HG03460 (cell line): Measurements from ENCODE around the gene ZBTB44.
"Not testable (repeated sequence)": the region's sequence is repeated elsewhere in the genome, so short reads cannot be mapped to it uniquely, and the experiment has no call there.

Source experiments
- ATAC-seq: cut with Tn5 transposase; IDR thresholded peaks from one replicate; pipeline ENCODE4 v1.9.1; 2021; ENCODE audit not compliant: unreplicated experiment

Gene ZBTB44

DNA sequence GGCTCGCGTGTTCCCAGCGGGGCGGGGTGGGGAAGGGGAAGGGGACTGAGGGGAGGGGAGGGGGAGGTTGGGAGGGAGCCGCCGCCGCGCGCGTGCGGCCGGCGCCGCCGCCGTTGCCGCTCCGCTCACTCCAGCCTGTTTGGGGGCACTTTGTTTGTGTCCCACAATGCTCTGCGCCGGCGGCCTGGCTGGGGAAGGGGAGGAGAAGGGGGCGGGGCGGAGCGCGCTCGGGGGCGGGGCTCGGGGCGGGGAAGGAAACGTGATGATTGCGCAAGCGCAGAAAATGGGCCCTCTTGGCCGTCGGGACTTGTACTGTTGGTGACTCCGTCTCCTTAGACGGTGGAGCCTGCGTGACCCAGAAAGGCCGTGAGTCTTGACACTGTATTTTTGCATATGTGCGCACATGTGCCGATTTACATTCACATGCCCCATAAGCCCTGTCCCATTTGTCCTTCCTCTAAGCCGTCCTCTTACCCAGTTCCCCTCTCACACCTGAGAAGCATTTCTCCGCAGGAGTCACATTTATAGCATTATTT is at the start of gene ZBTB44:
Gene ZBTB44, minus strand, starts transcription at position 168 of the 536 bp plus-strand sequence. CDS start 53,044 bp downstream, outside the sequence.
- peak; percentile 60 for ATAC-seq

DNA sequence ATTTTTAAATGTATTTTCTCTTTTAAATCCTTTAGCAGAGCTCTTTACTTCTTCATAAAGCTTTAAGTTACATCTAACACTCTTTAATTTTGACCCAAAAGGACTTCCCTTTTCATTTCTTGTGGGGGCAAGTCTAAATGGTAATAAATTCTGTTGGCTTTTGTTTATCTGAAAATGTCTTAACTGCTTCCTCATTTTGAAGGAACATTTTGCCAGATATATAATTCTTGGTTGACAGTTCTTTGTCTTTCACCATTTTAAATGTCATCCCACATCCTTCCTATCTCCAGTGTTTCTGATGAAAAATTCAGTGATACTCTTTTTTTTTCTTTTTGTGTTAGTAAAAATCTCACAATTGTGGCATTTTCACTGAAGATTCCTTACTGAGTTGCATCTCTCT is 44.7 kb upstream of the ZBTB44 start:
- ATAC-seq = no peak

GRCh38 chr11:130358398-130358797 is 43.7 kb upstream of the ZBTB44 start:
- no peak for ATAC-seq

GRCh38 chr11:130347261-130347660 is 32.5 kb upstream of the ZBTB44 start:
- ATAC-seq = no peak

DNA sequence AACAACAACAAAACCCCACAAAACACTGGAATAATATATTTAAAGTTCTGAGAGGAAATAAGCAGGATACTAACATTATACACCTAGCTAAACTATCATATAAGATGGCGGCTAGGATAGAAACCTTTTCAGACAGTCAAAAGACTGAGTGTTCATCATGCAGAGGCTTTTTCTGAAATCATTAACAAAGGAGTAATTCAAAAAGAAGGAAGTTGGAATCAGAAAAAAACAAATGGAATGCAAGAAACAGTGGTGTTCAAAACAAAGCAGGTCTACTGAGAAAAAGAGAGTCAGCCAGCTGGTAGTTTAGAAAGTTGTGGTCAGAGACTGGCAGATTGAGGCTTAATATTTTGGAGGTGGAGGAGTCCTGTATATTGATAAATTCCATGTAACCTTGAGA is 30.1 kb upstream of the ZBTB44 start:
- no peak for ATAC-seq

DNA sequence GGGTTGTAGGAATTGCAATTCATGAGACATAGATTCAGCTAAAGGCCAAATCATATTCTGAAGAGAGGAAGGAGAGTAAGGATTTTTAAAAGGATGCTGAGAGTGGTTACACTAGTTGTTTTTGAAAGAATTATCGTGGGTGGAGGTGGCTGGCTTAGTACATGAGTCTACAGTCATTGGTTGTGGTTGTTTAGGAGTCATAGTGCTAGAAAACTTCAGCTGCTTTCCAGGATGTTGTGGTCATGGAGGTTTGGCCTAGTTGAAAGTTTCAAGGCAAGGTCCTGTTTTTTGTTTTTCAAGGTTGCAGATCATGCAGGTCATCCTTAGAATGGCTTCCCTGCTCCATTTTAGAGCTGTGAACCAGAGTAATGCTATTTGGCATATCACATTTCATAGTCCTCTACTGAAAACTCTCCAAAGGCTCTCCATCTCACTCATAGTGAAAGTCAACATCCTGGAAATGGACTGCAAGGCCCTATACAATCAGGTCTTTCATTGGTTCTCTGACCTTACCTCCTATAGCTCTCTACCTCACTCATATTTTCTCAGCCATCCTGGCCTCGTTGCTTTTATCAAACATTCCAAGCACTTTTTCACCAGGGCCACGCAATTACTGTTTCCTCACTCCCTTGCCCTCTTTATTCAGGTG is 26.1 kb upstream of the ZBTB44 start:
- ATAC-seq = no peak

DNA sequence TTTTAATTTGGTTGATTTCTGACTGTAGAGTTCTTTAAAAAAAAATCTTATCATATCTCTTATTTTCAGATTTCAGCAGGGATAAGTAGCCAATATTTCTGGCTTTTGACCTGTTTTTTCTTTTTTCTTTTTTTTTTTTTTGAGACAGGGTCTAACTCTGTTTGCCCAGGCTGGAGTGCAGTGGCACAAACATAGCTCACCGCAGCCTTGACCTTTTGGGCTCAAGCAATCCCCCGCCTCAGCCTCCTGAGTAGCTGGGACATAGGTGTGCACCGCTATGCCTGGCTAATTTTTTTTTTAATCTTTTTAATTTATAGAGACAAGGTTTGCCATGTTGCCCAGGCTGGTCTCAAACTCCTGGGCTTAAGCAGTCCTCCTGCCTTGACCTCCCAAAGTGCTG is 23.9 kb upstream of the ZBTB44 start:
- no peak for ATAC-seq

DNA sequence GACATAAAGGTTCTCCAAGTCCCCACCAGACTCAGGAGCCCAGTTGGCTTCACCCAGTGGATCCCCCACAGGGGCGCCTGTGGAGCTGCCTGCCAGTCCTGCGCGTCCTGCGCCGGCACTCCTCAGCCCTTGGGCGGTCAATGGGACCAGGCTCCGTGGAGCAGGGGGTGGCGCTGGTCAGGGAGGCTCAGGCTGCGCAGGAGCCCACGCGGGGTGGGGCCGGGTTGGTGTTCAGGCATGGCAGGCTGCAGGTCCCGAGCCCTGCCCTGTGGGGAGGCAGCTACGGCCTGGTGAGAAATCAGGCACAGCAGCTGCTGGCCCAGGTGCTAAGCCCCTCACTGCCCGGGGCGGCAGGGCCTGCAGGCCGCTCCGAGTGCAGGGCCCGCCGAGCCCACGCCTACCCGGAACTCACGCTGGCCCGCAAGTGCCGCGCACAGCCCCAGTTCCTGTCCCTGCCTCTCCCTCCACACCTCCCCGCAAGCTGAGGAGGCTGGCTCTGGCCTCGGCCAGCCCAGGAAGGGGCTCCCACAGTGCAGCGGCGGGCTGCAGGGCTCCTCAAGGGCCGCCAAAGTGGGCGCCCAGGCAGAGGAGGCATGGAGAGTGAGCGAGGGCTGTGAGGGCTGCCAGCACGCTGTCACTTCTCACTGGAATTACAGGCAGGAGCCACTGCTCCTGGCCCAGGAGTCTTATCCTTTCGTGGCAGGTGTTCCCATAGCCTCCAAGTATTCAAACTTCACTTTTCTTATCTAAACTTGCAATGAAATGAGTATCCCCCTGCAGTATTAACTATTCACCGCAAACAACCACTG is 22.8 kb upstream of the ZBTB44 start:
- no peak for ATAC-seq

DNA sequence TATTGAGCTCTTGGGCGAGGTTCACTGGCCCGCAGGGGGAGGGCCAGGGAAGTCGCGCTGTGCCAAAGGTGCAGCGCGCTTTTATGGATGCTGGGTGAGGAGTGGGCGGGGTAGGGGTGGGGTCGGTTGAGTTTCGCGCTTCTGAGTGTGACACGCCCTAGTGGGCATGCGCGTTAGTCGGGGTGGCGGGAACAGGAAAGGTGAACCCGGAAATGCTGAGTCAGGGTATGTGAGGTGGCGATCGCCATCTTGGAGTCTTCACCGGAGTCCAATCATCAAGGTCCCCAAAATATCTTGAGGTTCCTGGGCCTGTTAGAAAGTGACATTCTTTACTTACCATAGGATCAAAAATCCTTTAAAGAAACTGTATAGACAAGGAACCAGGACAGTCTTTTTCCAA is 16.7 kb upstream of the ZBTB44 start:
- ATAC-seq = not testable (repeated sequence)

- no peak for ATAC-seq
Observed at GRCh38 chr11:130330101-130330684, 15.5 kb upstream of the ZBTB44 start.

DNA sequence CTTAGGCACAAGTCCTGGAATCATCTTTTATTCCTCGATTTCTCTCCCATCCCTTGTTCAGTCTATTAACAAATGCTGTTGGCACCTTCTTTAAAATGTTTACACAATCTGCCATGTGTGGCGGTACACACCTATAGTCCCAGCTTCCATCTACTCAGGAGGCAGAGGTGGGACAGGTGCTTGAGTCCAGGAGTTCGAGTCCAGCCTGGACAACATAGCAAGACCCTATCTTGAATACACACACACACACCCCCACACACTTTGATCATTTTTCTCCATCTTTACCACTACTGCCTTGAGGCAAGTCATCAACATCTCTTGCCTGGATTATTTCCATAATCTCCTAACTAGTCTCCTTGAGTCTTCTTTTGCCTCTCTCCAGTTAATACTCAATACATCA is 13.7 kb upstream of the ZBTB44 start:
- ATAC-seq = no peak

- ATAC-seq = no peak
Observed at GRCh38 chr11:130327716-130328115, 13.0 kb upstream of the ZBTB44 start.

DNA sequence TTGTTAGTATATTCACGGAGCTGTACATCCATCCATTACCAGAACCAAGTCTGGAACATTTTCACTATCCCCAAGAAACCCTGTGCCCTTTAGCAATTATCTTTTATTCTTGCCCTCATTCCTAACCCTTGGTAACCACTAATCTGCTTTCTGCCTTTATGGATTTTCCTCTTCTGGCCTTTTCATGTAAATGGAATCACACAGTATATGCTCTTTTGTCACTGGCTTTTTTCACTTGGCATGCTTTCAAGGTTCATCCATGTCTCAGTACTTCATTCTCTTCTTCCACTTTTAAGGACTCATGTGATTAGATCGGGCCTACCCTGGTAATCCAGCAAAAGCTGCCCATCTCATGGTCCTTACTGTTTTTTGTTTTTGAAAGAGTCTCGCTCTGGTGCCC is 11.0 kb upstream of the ZBTB44 start:
- ATAC-seq = no peak

DNA sequence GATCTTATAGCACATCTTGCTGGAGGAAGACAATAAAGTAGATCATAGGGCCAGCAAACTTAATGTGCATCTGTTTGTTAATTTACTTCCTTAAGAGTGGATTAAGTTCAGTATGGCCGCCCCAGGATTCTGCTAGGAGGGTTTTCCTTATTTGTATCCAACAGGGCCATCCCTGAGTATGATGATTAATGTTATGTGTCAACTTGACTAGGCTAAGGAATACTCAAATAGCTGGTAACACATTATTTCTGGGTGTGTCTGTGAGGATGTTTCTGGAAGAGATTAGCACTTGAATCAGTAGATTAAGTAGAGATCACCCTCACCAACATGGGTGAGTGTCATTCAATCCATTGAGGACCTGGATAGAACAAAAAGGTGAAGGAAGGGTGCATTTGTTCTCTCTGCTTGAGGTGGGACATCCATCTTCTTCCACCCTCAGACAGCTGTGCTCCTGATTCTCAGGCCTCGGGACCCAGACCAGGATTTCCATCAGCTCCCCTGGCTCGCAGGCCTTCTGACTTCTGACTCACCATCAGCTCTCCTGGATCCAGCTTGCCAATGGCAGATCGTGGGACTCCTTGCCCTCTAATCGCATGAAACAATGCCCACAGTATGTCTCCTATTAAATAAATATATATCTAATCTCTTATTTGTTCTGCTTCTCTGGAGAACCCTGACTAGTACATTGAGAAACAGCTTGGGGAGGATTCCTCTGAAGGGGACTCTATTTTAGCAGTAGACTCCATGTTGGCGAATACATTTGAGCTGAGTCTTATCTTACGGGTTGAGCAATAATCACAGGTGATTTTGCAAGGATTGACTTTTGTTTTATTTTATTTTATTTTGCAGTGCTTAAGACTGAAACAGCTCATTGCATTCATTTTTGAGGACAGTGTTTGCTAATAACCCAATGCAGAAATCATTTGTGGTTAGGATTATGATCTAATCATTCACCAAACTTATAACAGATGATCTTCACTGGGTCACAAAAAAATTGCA is 9.0 kb upstream of the ZBTB44 start:
- no peak for ATAC-seq

DNA sequence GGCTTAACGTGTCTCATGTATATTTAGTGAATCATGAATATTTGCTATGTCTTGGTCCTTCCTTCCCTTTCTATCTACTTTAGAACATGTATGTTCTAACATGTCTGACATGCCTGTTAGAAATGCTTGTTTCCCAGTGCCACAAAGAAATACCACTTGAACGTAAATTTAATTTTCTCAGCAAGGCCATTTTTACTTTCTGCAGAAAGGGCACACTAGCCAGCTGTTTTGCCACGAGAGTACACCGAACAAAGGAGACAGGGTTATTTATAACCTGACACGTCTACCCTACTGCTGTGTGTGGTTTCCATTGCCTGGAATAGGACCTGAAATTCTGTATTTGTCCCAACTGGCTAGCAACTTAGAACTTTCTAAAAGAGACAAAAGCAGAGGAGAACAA is 7.4 kb upstream of the ZBTB44 start:
- ATAC-seq = no peak

GRCh38 chr11:130318031-130318673 is 3.4 kb upstream of the ZBTB44 start:
- no peak for ATAC-seq

- peak; percentile 41 for ATAC-seq
Observed at GRCh38 chr11:130315354-130315970, 745 bp upstream of the ZBTB44 start.

GRCh38 chr11:130314184-130314749 is 450 bp downstream of the ZBTB44 start:
- peak; percentile 46 for ATAC-seq

GRCh38 chr11:130313383-130314183 is 1.1 kb downstream of the ZBTB44 start:
- ATAC-seq = no peak
